Fibroblast of villous mesenchyme (primary cell): Measurements from ENCODE around the gene CREB5. TPM values are rescaled to one million over a fixed set of nuclear protein-coding genes. Genes with fewer than 3 reads are reported as not detected.

Experiments used
- DNase-seq: peaks from one replicate; pipeline ENCODE4 v3.0.0-alpha.2; 2010; ENCODE audit warnings: low read depth
- H3K4me3 ChIP-seq: 2 replicates; pipeline ENCODE4 v1.5.1; 2011; ENCODE audit warnings: low read depth, mild to moderate bottlenecking, low read length
- CTCF ChIP-seq: IDR thresholded peaks from 2 replicates; pipeline ENCODE4 v1.5.1; 2012; ENCODE audit warnings: low read depth, mild to moderate bottlenecking, low read length; ENCODE audit not compliant: insufficient read depth
- total RNA-seq: library from RNA; depleted of rRNA; stranded (reverse); fragments of >200 nt; gene quantifications from 2 replicates; pipeline ENCODE4 v1.2.3, GENCODE V29; 2012

Gene CREB5
- total RNA-seq, 1 donor = 6.0 TPM

- H3K4me3 ChIP-seq = no peak overlapping the region
- no peak for DNase-seq
- no peak for TF ChIP-seq CTCF
Measured at GRCh38 chr7:28845106-28845505, 432.8 kb downstream of the CREB5 start.

- H3K4me3 ChIP-seq = no peak overlapping the region
- TF ChIP-seq CTCF = no peak
- DNase-seq = no peak
Measured at GRCh38 chr7:28847176-28847575, 434.9 kb downstream of the CREB5 start.

GRCh38 chr7:28847681-28848080, 435.4 kb downstream of the CREB5 start:
- no peak for TF ChIP-seq CTCF
- no peak overlapping the region for H3K4me3 ChIP-seq
- no peak for DNase-seq

GRCh38 chr7:28848906-28849305, 436.6 kb downstream of the CREB5 start:
- DNase-seq = no peak
- no peak for TF ChIP-seq CTCF
- H3K4me3 ChIP-seq = no peak overlapping the region

GRCh38 chr7:28850699-28851098, 438.4 kb downstream of the CREB5 start:
- H3K4me3 ChIP-seq = no peak overlapping the region
- DNase-seq = no peak
- no peak for TF ChIP-seq CTCF

- DNase-seq = no peak
- TF ChIP-seq CTCF = no peak
- no peak overlapping the region for H3K4me3 ChIP-seq
Measured at GRCh38 chr7:28853150-28853549, 440.8 kb downstream of the CREB5 start.
